COLO829 (cell line): ENCODE measurements around the gene TMEM127.

ENCODE experiments used
- DNase-seq: peaks from one replicate; pipeline ENCODE4 v3.0.0; 2012; ENCODE audit warnings: low spot score

TMEM127 gene

DNA sequence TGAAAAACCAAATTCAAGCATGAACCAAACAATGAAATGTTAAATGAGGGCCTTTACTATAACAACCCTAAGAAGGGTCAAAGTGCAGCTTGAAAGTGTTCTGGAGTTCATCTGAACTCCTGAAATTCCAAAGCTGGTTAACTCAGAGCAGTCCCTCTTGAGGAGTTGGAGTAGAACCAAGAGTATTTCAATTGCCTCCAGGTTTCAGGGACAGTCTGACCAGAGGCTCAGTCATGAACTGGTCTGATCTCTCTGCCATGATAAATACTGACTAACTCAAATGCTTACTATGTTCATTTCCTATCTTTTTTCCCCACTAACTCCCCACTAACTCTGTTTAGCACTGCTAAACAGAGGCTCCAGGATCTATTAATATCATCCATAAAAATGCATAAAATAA lies 59.9 kb downstream of the TMEM127 start:
- DNase-seq = no peak

DNA sequence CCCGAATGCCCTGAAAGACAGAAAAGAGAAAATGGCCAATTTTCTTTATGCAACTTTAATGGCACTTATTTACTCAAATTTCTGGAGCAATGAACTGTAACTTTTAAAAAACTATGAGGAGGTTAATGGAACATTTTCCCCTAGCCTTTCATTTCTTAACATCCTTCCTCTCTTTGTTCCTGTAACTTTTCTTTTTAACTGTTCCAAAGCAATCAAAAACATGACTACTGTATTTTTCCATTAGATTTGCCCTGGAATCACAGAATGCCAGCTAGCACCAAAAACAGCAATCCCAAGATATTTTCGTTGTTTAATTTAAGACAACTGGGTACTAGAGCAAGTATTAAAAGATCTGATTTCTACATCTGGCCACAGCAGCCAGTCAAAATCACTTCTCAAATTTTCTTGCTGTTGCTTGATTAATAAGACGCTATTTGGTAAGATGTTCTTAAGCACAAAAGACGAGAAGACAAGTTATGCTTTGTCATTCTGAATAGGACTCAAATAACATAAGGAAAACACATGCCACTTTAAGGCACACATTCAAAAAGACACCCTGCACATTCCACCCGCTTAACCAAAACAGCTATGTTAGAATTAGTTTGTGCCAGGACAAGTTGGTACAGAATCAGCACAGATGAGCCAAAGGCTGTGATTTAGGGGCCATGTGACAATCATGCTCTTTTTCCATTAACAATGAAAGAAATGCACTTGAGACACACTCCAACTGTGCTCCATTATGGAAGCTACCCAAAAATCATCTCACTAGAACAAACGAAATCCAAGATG lies 60.8 kb downstream of the TMEM127 start:
- DNase-seq = peak; percentile 31

DNA sequence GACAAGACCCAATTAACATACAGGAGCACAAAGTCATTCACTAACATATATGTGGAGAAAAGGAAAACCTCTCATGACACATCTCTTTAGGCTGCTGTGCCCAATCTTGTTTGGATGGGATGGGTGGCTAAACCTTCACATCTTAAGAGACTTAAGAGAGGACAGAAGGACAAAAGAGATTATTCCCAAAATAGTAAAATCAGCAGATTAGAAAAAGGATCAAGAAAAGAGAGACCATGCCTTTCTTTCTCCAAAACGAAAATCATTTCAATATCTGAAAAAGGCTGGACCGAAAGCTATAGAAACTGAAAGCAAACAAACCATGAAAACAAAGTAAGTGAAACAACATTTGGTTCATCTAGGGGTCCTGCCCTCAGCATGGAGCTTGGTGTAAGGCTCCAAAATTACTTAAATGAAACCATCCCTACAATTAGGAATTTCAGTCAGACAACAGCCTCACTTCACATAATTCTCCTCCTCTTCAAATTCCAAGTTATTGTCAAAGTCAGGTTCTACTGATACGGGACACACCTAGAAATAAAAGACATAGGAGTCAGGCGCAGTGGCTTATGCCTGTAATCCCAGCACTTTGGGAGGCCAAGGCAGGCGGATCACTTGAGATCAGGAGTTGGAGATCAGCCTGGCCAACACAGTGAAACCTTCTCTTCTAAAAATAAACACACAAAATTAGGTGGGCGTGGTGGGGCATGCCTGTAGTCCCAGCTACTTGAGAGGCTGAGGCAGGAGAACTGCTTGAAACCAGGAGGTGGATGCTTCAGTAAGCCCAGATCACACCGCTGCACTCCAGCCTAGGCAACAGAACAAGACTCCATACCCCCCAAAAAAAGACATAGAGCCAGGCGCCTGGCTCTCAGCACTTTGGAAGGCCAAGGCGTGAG lies 62.4 kb downstream of the TMEM127 start:
- DNase-seq = no peak

DNA sequence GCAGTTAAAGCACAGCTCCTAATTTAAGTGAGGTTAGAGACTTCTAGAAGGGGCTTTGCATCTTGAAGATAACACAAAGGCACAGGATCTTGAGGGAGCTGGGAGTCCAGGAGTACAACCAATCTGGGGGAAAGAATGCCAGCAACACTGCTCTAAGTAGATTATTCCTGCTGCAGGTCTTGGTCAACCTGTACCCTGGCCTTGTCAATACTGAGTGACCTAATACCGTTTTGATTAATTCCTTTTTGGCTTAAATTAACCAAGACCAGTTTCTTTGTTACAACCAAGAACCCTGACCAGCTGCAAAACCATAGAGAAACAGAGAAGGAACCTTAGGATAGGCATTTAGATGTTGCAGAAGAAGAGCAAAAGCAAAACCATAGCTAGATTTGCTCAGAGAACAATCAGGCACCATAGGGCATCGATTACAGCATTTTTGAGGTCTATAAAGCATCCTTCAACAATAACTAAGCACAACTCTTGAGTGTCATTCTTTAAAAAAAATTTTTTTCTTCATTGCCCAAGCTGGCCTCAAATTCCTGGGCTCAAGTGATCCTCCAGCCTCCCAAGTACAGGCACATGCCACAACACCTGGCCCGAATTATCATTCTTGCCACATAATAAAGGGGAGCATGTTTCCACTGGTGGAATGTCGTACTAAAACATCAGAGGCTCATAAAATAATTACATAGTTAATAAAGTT lies 63.5 kb downstream of the TMEM127 start:
- no peak for DNase-seq

DNA sequence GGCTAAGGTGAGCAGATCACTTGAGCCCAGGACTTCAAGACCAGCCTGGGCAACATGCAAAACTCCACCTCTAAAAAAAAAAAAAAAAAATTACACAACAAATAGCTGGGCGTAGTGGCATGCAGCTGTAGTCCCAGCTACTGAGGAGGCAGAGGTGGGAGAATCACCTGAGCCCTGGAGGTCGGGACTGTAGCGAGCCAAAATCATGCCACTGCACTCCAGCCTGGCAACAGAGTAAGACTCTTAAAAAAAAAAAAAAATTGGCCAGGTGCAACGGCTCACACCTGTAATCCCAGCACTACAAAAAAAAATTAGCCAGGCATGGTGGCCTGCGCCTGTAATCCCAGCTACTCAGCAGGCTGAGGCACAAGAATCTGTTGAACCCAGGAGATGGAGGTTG lies 64.5 kb downstream of the TMEM127 start:
- no peak for DNase-seq

DNA sequence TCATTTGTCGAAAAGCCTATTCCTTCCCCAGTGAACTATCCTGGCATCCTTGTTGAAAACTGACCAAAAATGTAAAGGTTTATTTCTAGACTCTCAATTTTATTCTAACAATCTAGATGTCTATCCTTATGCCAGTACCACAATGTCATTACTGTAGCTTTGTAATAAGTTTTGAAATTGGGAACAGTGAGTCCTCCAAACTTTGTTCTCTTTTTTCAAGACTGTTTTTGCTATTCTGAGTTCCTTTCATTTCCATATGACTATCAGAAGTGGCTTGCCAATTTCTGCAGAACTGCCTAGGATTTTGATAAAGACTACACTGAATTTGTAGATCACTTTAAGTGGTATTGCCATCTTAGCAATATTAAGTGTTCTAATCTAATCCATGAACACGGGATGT lies 66.9 kb downstream of the TMEM127 start:
- DNase-seq = no peak
